NB4 (cell line): ENCODE data around the gene SMAD7.

ENCODE experiments used
- MAX ChIP-seq: IDR thresholded peaks from 2 replicates; pipeline ENCODE4 v1.6.1; 2011; ENCODE audit warnings: low read depth, low read length
- MYC ChIP-seq: IDR thresholded peaks from 2 replicates; pipeline ENCODE4 v1.6.1; 2011; ENCODE audit warnings: low read depth, low read length
- POLR2A ChIP-seq: IDR thresholded peaks from 2 replicates; pipeline ENCODE4 v1.6.1; 2011; ENCODE audit warnings: mild to moderate bottlenecking; ENCODE audit not compliant: insufficient read length; ENCODE audit errors: extremely low read depth
- TF ChIP-seq, protein P1 (sequence below): IDR thresholded peaks from one replicate; pipeline ENCODE4 v1.5.1; 2012; ENCODE audit warnings: low read depth, low read length

DNA sequence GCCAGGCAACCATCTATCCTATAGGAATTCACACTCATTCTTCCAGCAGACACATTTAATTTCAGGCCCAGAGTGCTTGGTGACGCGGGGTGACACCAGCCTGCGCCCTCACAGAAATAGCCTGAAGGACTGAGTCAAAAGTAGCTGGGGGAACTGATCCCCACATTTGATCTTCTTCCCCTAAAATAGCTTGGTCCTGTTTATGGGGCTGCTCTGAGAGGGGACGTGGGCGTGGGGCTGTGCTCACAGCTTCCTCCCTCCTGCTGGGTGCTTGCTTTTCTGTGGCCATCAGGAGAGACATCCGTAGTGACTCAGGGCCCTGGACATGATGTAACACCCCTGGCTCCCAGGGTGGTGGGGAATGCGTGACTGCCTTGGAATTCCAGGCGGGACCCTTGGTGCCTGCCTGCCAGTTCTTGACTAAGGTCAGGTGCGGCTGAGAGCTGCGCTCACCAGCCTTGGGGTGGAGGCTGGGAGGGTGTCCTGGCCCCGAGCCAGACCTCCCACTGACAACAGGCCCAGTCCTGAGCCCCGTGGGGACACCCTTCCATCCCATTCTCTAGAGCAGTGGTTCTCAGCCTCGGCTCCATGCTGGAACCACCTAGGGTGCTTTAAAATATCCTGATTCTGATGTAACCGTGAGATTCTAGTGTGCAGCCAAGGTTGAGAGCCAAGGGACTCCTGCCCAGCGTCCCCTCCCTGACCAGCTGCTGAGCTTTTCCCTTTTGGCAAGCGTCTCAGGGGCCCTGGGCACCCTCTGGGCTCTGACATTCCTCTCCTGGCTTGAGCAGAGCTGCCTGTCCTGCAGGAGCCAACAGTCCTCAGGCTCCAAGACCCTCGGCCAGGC lies 47.4 kb upstream of the SMAD7 start:
- TF ChIP-seq, protein P1, sequence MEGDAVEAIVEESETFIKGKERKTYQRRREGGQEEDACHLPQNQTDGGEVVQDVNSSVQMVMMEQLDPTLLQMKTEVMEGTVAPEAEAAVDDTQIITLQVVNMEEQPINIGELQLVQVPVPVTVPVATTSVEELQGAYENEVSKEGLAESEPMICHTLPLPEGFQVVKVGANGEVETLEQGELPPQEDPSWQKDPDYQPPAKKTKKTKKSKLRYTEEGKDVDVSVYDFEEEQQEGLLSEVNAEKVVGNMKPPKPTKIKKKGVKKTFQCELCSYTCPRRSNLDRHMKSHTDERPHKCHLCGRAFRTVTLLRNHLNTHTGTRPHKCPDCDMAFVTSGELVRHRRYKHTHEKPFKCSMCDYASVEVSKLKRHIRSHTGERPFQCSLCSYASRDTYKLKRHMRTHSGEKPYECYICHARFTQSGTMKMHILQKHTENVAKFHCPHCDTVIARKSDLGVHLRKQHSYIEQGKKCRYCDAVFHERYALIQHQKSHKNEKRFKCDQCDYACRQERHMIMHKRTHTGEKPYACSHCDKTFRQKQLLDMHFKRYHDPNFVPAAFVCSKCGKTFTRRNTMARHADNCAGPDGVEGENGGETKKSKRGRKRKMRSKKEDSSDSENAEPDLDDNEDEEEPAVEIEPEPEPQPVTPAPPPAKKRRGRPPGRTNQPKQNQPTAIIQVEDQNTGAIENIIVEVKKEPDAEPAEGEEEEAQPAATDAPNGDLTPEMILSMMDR: no peak
- TF ChIP-seq POLR2A (no peak), MAX (no peak), MYC (no peak)
